ENCODE measurements around the gene GPN1. TPM values are rescaled to one million over a fixed set of nuclear protein-coding genes. Genes with fewer than 3 reads are reported as not detected.
A peak's percentile ranks its signal among the peaks of the same experiment; 100 is the strongest.
"Not testable (repeated sequence)": the region's sequence is repeated elsewhere in the genome, so short reads cannot be mapped to it uniquely, and the experiment has no call there.

Gene GPN1
- total RNA-seq, 1 donor from 2014 or later: 40.5 TPM

- peak; percentile 61 for DNase-seq
These were observed 685 bp upstream of the GPN1 start for GRCh38 chr2:27627963-27628766.

- DNase-seq: not testable (repeated sequence)
These were observed 1.4 kb downstream of the GPN1 start for GRCh38 chr2:27630257-27630656.

GRCh38 chr2:27634291-27634690, 5.4 kb downstream of the GPN1 start:
- no peak for DNase-seq

GRCh38 chr2:27636766-27637165, 7.9 kb downstream of the GPN1 start:
- no peak for DNase-seq

- DNase-seq: no peak
These were observed 9.3 kb downstream of the GPN1 start for GRCh38 chr2:27638037-27638637.

- DNase-seq: no peak
These were observed 9.9 kb downstream of the GPN1 start for GRCh38 chr2:27638709-27639108.

- DNase-seq: no peak
These were observed 11.9 kb downstream of the GPN1 start for GRCh38 chr2:27640722-27641245.

GRCh38 chr2:27645197-27645596, 16.3 kb downstream of the GPN1 start:
- DNase-seq: no peak

GRCh38 chr2:27647289-27647688, 18.4 kb downstream of the GPN1 start:
- DNase-seq: no peak

GRCh38 chr2:27647737-27648136, 18.9 kb downstream of the GPN1 start:
- no peak for DNase-seq

- DNase-seq: no peak
These were observed 22.2 kb downstream of the GPN1 start for GRCh38 chr2:27651056-27651455.

- DNase-seq: no peak
These were observed 23.5 kb downstream of the GPN1 start for GRCh38 chr2:27652341-27652740.

GRCh38 chr2:27652790-27653189, 23.9 kb downstream of the GPN1 start:
- no peak for DNase-seq

- DNase-seq: no peak
These were observed 24.5 kb downstream of the GPN1 start for GRCh38 chr2:27653397-27653796.

- DNase-seq: peak; percentile 66
These were observed 26.5 kb downstream of the GPN1 start for GRCh38 chr2:27655155-27655951.

- no peak for DNase-seq
These were observed 32.5 kb downstream of the GPN1 start for GRCh38 chr2:27661371-27661770.

GRCh38 chr2:27663285-27664153, 34.7 kb downstream of the GPN1 start, which contains the start of the genes SLC4A1AP and SUPT7L:
Gene SLC4A1AP (plus strand): TSS chr2:27663889. CDS start chr2:27663915, 26 bp downstream.
Gene SUPT7L (minus strand): TSS chr2:27663614. CDS start chr2:27662192, 1,422 bp downstream.
- peak; percentile 87 for DNase-seq

GRCh38 chr2:27664154-27664574, 35.3 kb downstream of the GPN1 start:
- no peak for DNase-seq

- no peak for DNase-seq
These were observed 35.9 kb downstream of the GPN1 start for GRCh38 chr2:27664622-27665363.

GRCh38 chr2:27667446-27667845, 38.6 kb downstream of the GPN1 start:
- DNase-seq: peak; percentile 41

- no peak for DNase-seq
These were observed 42.4 kb downstream of the GPN1 start for GRCh38 chr2:27671235-27671634.

Data from dermis blood vessel endothelial cell (primary cell).